ENCODE measurements around the gene NDUFA5. TPM values are rescaled to one million over a fixed set of nuclear protein-coding genes. Genes with fewer than 3 reads are reported as not detected.

The NDUFA5 gene
- polyA plus RNA-seq, 1 of the 3 experiments (the other 2 are of a cell fraction): 10.9 TPM

- Histone ChIP-seq H3K4me3 (ENCODE audit: low read depth in 2 of 2, low read length in 1 of 2) (no peak overlapping the region), H3K9me3 (no peaks in the 10 kb centered on the region), H2AFZ (ENCODE audit: low read depth) (no peak overlapping the region), H3K79me2 (ENCODE audit: insufficient read depth) (no peaks in the 10 kb centered on the region), H3K36me3 (replicated peaks in 1 of 2; ENCODE audit: control insufficient read depth in 1 of 2, insufficient read depth in 2 of 2, low read length in 1 of 2) (no peaks in the 10 kb centered on the region), H3K27ac (ENCODE audit: low read depth in 2 of 2, low read length in 1 of 2) (no peak overlapping the region), H4K20me1 (ENCODE audit: insufficient read depth) (no peaks in the 10 kb centered on the region), H3K4me2 (no peak overlapping the region), H3K9me2 (no peaks in the 10 kb centered on the region), H3K27me3 (ENCODE audit: insufficient read depth) (no peaks in the 10 kb centered on the region), H3F3A (replicated peaks; ENCODE audit: insufficient read depth) (no peaks in the 10 kb centered on the region), H3K9ac (no peak overlapping the region), H3K4me1 (ENCODE audit: control insufficient read depth in 1 of 2, insufficient read depth in 2 of 2, low read depth in 1 of 2, low read length in 1 of 2) (no peaks in the 10 kb centered on the region)
- WGBS (ENCODE audit: low lambda C conversion rate): 79% methylated on average over 9 of the region's 10 CpGs
- TF ChIP-seq CTCF (IDR thresholded peaks at IDR 0.05) (no peak), TCF12 (IDR thresholded peaks at IDR 0.05) (no peak), NRF1 (IDR thresholded peaks at IDR 0.05; ENCODE audit: low read depth, low read length) (no peak), CHD2 (IDR thresholded peaks at IDR 0.05; ENCODE audit: low read length, partially characterized antibody) (no peak), POLR2AphosphoS5 (IDR thresholded peaks at IDR 0.05; ENCODE audit: low read depth, low read length) (no peak), IRF3 (IDR thresholded peaks at IDR 0.05; ENCODE audit: low read depth, low read length) (no peak), USF2 (IDR thresholded peaks at IDR 0.05; ENCODE audit: borderline replicate concordance, low read depth, low read length) (no peak)
- DNase-seq: no peak
- ChIA-PET CTCF (interaction anchor here (1.3 to 2.8 kb wide), 2 partner anchors 9 to 14 kb away, joined by 3 to 8 read pairs; no protein-coding TSS in a partner anchor), POLR2A (no interaction called here)
Observed at GRCh38 chr7:123594813-123595241, 37.2 kb upstream of the NDUFA5 start.

GRCh38 chr7:123588376-123588775 is 30.8 kb upstream of the NDUFA5 start:
- H2AFZ ChIP-seq (ENCODE audit: low read depth): no peak overlapping the region
- H3K9ac ChIP-seq: no peak overlapping the region
- no peaks in the 10 kb centered on the region for H3K36me3 ChIP-seq (replicated peaks in 1 of 2; ENCODE audit: control insufficient read depth in 1 of 2, insufficient read depth in 2 of 2, low read length in 1 of 2)
- POLR2A ChIA-PET: no interaction called here
- no peaks in the 10 kb centered on the region for H4K20me1 ChIP-seq (ENCODE audit: insufficient read depth)
- no peak overlapping the region for H3K27ac ChIP-seq (ENCODE audit: low read depth in 2 of 2, low read length in 1 of 2)
- no peaks in the 10 kb centered on the region for H3F3A ChIP-seq (replicated peaks; ENCODE audit: insufficient read depth)
- H3K4me2 ChIP-seq: no peak overlapping the region
- no peak overlapping the region for H3K4me3 ChIP-seq (ENCODE audit: low read depth in 2 of 2, low read length in 1 of 2)
- H3K79me2 ChIP-seq (ENCODE audit: insufficient read depth): no peaks in the 10 kb centered on the region
- H3K9me2 ChIP-seq: no peaks in the 10 kb centered on the region; the same call in 1 of the 2 replicates
- H3K27me3 ChIP-seq (ENCODE audit: insufficient read depth): no peaks in the 10 kb centered on the region
- H3K4me1 ChIP-seq (ENCODE audit: control insufficient read depth in 1 of 2, insufficient read depth in 2 of 2, low read depth in 1 of 2, low read length in 1 of 2): no peaks in the 10 kb centered on the region
- WGBS (ENCODE audit: low lambda C conversion rate): 49% methylated on average over 2 of the region's 2 CpGs
- CTCF ChIA-PET: interaction anchor here (0.6 to 1.3 kb wide), 2 partner anchors 13 to 172 kb away, joined by 3 read pairs; partner anchors contain the start of gene ASB15
- H3K9me3 ChIP-seq: no peaks in the 10 kb centered on the region
- no peak for DNase-seq
- no peak for TF ChIP-seq REST (IDR thresholded peaks at IDR 0.05; ENCODE audit: low read depth, low read length)
- TF ChIP-seq NFIC (IDR thresholded peaks at IDR 0.05; ENCODE audit: borderline replicate concordance): no peak
- no peak for TF ChIP-seq YY1 (IDR thresholded peaks at IDR 0.05; ENCODE audit: low read depth)
- no peak for TF ChIP-seq TAF1 (IDR thresholded peaks at IDR 0.05; ENCODE audit: borderline replicate concordance, low read depth, low read length)
- no peak for TF ChIP-seq GATA2 (CRISPR knock-in tag; IDR thresholded peaks at IDR 0.05)
- no peak for TF ChIP-seq USF2 (IDR thresholded peaks at IDR 0.05; ENCODE audit: borderline replicate concordance, low read depth, low read length)
- no peak for TF ChIP-seq CTCF (IDR thresholded peaks at IDR 0.05)
- no peak for TF ChIP-seq EP300 (IDR thresholded peaks at IDR 0.05; ENCODE audit: borderline replicate concordance in 1 of 2, low read depth in 1 of 2, low read length in 1 of 2)
- TF ChIP-seq EZH2phosphoT487 (IDR thresholded peaks at IDR 0.05; ENCODE audit: borderline replicate concordance, low read depth): no peak
